ENCODE data around the gene KRTAP5-1.

Gene KRTAP5-1

GRCh38 chr11:1558775-1559110, 26.3 kb downstream of the KRTAP5-1 start:
- no peak for DNase-seq

- no peak for DNase-seq
Observed at GRCh38 chr11:1557904-1558774, 26.9 kb downstream of the KRTAP5-1 start.

- no peak for DNase-seq
Observed at GRCh38 chr11:1557051-1557884, 27.8 kb downstream of the KRTAP5-1 start.

GRCh38 chr11:1556278-1556902, 28.7 kb downstream of the KRTAP5-1 start:
- DNase-seq: no peak

GRCh38 chr11:1555713-1556153, 29.4 kb downstream of the KRTAP5-1 start:
- no peak for DNase-seq

- no peak for DNase-seq
Observed at GRCh38 chr11:1554981-1555712, 29.9 kb downstream of the KRTAP5-1 start.

GRCh38 chr11:1553808-1554594, 31.1 kb downstream of the KRTAP5-1 start:
- DNase-seq: no peak

GRCh38 chr11:1549338-1550330, 35.4 kb downstream of the KRTAP5-1 start:
- no peak for DNase-seq

GRCh38 chr11:1548221-1549070, 36.6 kb downstream of the KRTAP5-1 start:
- no peak for DNase-seq

GRCh38 chr11:1547467-1548098, 37.5 kb downstream of the KRTAP5-1 start:
- DNase-seq: no peak

- DNase-seq: no peak
Observed at GRCh38 chr11:1546536-1547466, 38.3 kb downstream of the KRTAP5-1 start.

GRCh38 chr11:1546077-1546535, 39.0 kb downstream of the KRTAP5-1 start:
- DNase-seq: no peak

- DNase-seq: no peak
Observed at GRCh38 chr11:1545432-1545831, 39.7 kb downstream of the KRTAP5-1 start.

- no peak for DNase-seq
Observed at GRCh38 chr11:1544536-1544935, 40.5 kb downstream of the KRTAP5-1 start.

GRCh38 chr11:1543606-1544263, 41.3 kb downstream of the KRTAP5-1 start:
- DNase-seq: no peak

GRCh38 chr11:1542267-1542666, 42.8 kb downstream of the KRTAP5-1 start:
- no peak for DNase-seq

GRCh38 chr11:1541474-1542204, 43.4 kb downstream of the KRTAP5-1 start:
- DNase-seq: no peak
